GM12878 (cell line): ENCODE data around the gene SALL1. TPM values are rescaled to one million over a fixed set of nuclear protein-coding genes. Genes with fewer than 3 reads are reported as not detected.

ENCODE experiments used
- ATAC-seq: fragments of 200-7000 bp; cut with Tn5 transposase; 3 replicates; pipeline ENCODE4 v1.9.1; 2020; ENCODE audit warnings: mild to moderate bottlenecking, moderate library complexity
- BruUV-seq: library from RNA; stranded (reverse); fragments of 400-500 nt; replicated peaks from 2 replicates; lab custom pipeline; 2021; lab: Mats Ljungman, UMichigan
- CTCF ChIA-PET: fragments of 300-600 bp; sonication (Branson Sonifier 250); formaldehyde crosslinking; extraction: SDS; loops from one replicate; lab custom pipeline; 2021; ENCODE audit warnings: inconsistent platforms; lab: Yijun Ruan, JAX
- POLR2A ChIA-PET: fragments of 350-600 bp; formaldehyde crosslinking; extraction: SDS; loops from one replicate; lab custom pipeline; 2021; ENCODE audit warnings: inconsistent platforms; lab: Charles Lee
- RAD21 ChIA-PET: fragments of 300-600 bp; sonication (Branson Sonifier 250); formaldehyde crosslinking; loops from one replicate; lab custom pipeline; 2023; ENCODE audit warnings: antibody characterized with exemption; ENCODE audit not compliant: unreplicated experiment; lab: Charles Lee
- SMC1A ChIA-PET: fragments of 300-600 bp; sonication (Branson Sonifier 250); formaldehyde crosslinking; loops from one replicate; lab custom pipeline; 2023; ENCODE audit not compliant: unreplicated experiment, uncharacterized antibody; lab: Charles Lee
- DNase-seq: peaks from one replicate; pipeline ENCODE4 v3.0.0-alpha.2; 2011; ENCODE audit warnings: low read depth, low spot score
- FAIRE-seq: peaks from 3 replicates; lab custom pipeline; 2011; peaks lifted over from hg19 to GRCh38; lab: Jason Lieb, UNC
- H2AFZ ChIP-seq: 2 replicates; pipeline ENCODE4 v1.6.0; 2011; ENCODE audit warnings: low read depth, low read length, control low read depth; ENCODE audit not compliant: control insufficient read depth
- H3K27ac ChIP-seq: 2 replicates; pipeline ENCODE4 v1.5.1; 2011; ENCODE audit warnings: control low read depth; ENCODE audit not compliant: control insufficient read depth, insufficient read depth
- H3K27me3 ChIP-seq, 2 experiments: replicated peaks in 1 of 2; 2 replicates each; pipeline versions ENCODE4 v1.6.0 to v1.6.1; 2011; ENCODE audit warnings: low read length in 1 of 2; ENCODE audit not compliant: control insufficient read depth in 2 of 2, insufficient read depth in 2 of 2
- H3K36me3 ChIP-seq, 2 experiments: 2 replicates each; pipeline ENCODE4 v1.5.1; 2011; ENCODE audit warnings: low read length in 1 of 2; ENCODE audit not compliant: control insufficient read depth in 2 of 2, insufficient read depth in 2 of 2
- H3K4me1 ChIP-seq: 2 replicates; pipeline ENCODE4 v1.6.1; 2011; ENCODE audit warnings: mild to moderate bottlenecking, low read length, moderate library complexity, mixed read lengths; ENCODE audit not compliant: control insufficient read depth, insufficient read depth
- H3K4me2 ChIP-seq: 2 replicates; pipeline ENCODE4 v1.6.0; 2011; ENCODE audit warnings: control low read depth; ENCODE audit not compliant: control insufficient read depth, insufficient read depth
- H3K4me3 ChIP-seq: fragments of 200-600 bp; sonication (generic); 2 replicates; pipeline ENCODE4 v1.5.1; 2016
- H3K79me2 ChIP-seq: 2 replicates; pipeline ENCODE4 v1.6.0; 2011; ENCODE audit warnings: low read length; ENCODE audit not compliant: control insufficient read depth, insufficient read depth
- H3K9ac ChIP-seq: 2 replicates; pipeline ENCODE4 v1.8.0; 2011; ENCODE audit warnings: low read length, control low read depth, mixed read lengths; ENCODE audit not compliant: control insufficient read depth, insufficient read depth
- H3K9me3 ChIP-seq: replicated peaks from 3 replicates; pipeline ENCODE4 v1.5.1; 2011; ENCODE audit warnings: mild to moderate bottlenecking, low read length; ENCODE audit not compliant: control insufficient read depth, insufficient read depth
- H4K20me1 ChIP-seq: 2 replicates; pipeline ENCODE4 v1.6.0; 2011; ENCODE audit not compliant: control insufficient read depth, insufficient read depth
- ATF2 ChIP-seq: IDR thresholded peaks from 2 replicates; pipeline ENCODE4 v1.6.1; 2012; ENCODE audit warnings: low read length, inconsistent platforms
- BCL11A ChIP-seq: IDR thresholded peaks from 2 replicates; pipeline ENCODE4 v1.6.1; 2011; ENCODE audit warnings: low read depth, low read length
- CTCF ChIP-seq, 3 experiments: IDR thresholded peaks in 2 of 3; conservative IDR thresholded peaks in 1 of 3; 2 replicates each; pipeline ENCODE4 v1.5.1; 2011; ENCODE audit warnings: low read depth in 3 of 3, low read length in 3 of 3, mild to moderate bottlenecking in 3 of 3, control low read depth in 2 of 3, moderate library complexity in 2 of 3, inconsistent platforms in 1 of 3, mixed read lengths in 1 of 3; ENCODE audit not compliant: control insufficient read depth in 2 of 3, insufficient read depth in 1 of 3; ENCODE audit errors: extremely low read depth in 1 of 3
- ESRRA ChIP-seq: IDR thresholded peaks from 2 replicates; pipeline ENCODE4 v1.6.1; 2012; ENCODE audit warnings: mild to moderate bottlenecking, low read length, improper control_type of control experiment
- FOXM1 ChIP-seq: IDR thresholded peaks from 2 replicates; pipeline ENCODE4 v1.6.1; 2012; ENCODE audit warnings: low read depth, mild to moderate bottlenecking, inconsistent platforms, low read length, moderate library complexity
- GATAD2B ChIP-seq: fragments of 450-650 bp; conservative IDR thresholded peaks from 2 replicates; pipeline ENCODE4 v1.6.1; 2017; ENCODE audit warnings: low read depth, mild to moderate bottlenecking, moderate library complexity
- IKZF2 ChIP-seq, 2 experiments: fragments of 450-650 bp; IDR thresholded peaks; 2 replicates each; pipeline ENCODE4 v1.6.1; 2017; ENCODE audit warnings: mild to moderate bottlenecking in 2 of 2, moderate library complexity in 2 of 2
- LARP7 ChIP-seq: fragments of 450-650 bp; IDR thresholded peaks from 2 replicates; pipeline ENCODE4 v1.6.1; 2017; ENCODE audit warnings: mild to moderate bottlenecking
- NBN ChIP-seq: fragments of 450-650 bp; IDR thresholded peaks from 2 replicates; pipeline ENCODE4 v1.6.1; 2016
- RFX5 ChIP-seq: IDR thresholded peaks from 2 replicates; pipeline ENCODE4 v1.6.1; 2011; ENCODE audit warnings: low read depth, low read length, improper control_type of control experiment
- RUNX3 ChIP-seq: IDR thresholded peaks from 2 replicates; pipeline ENCODE4 v1.6.1; 2012; ENCODE audit warnings: low read length, inconsistent platforms
- SIX5 ChIP-seq: IDR thresholded peaks from 2 replicates; pipeline ENCODE4 v1.6.1; 2011; ENCODE audit warnings: mild to moderate bottlenecking, low read depth, low read length, moderate library complexity; ENCODE audit not compliant: severe bottlenecking
- SREBF1 ChIP-seq: IDR thresholded peaks from 2 replicates; pipeline ENCODE4 v1.6.1; 2012; ENCODE audit warnings: mild to moderate bottlenecking, low read length
- TCF12 ChIP-seq: IDR thresholded peaks from 2 replicates; pipeline ENCODE4 v1.6.1; 2011; ENCODE audit warnings: low read depth, mild to moderate bottlenecking, low read length
- ZBTB4 ChIP-seq: fragments of 450-650 bp; formaldehyde crosslinking; IDR thresholded peaks from 2 replicates; pipeline ENCODE4 v1.4.0; 2022; ENCODE audit warnings: mild to moderate bottlenecking, moderate library complexity
- WGBS: methylation state at CpG from one replicate; pipeline ENCODE4 v1.1.6; 2016; ENCODE audit warnings: low lambda C conversion rate; ENCODE audit not compliant: insufficient replicate concordance, insufficient coverage; ENCODE audit errors: missing lambda C conversion rate; 5-methylcytosine and 5-hydroxymethylcytosine counted together
- in situ Hi-C: fragments of 300-500 bp; cut with MboI; formaldehyde crosslinking; loops from 9 replicates; pipeline ENCODE4 v1.14.3; 2018; ENCODE audit warnings: mixed read lengths
- intact Hi-C: fragments of 100-400 bp; cut with micrococcal nuclease; formaldehyde crosslinking; loops from one replicate; pipeline ENCODE4 v1.14.2; 2022; ENCODE audit not compliant: unreplicated experiment
- polyA plus RNA-seq, 11 experiments: library from polyadenylated mRNA; depleted of rRNA in 4 of 11; unstranded in 6 of 11; stranded (reverse) in 5 of 11; fragments of >200 nt; fragmentation: Nextera tagmentation in 4 of 11; fragmentation: Illumina TruSeq in 1 of 11; extraction: Ambion mirVana in 4 of 11; extraction: Trizol in 1 of 11; gene quantifications; 1 replicate in 1 of 11; 2 replicates in 10 of 11; pipeline versions ENCODE4 v1.2.1 to v1.2.3, GENCODE V29; 2011 to 2016; ENCODE audit warnings: inconsistent platforms in 2 of 11, missing spikeins in 2 of 11, low read depth in 1 of 11
- total RNA-seq, 4 experiments: library from RNA; depleted of rRNA in 3 of 4; stranded (reverse); fragments of >200 nt in 3 of 4; fragmentation: Illumina TruSeq in 1 of 4; extraction: Trizol in 1 of 4; gene quantifications; 2 replicates each; pipeline versions ENCODE4 v1.2.1 to v1.2.3, GENCODE V29; 2013 to 2021
- TF ChIP-seq, protein P1 (sequence below): fragments of 450-650 bp; IDR thresholded peaks from 2 replicates; pipeline ENCODE4 v1.6.1; 2014; ENCODE audit warnings: mild to moderate bottlenecking

The SALL1 gene
- total and polyA plus RNA-seq, 10 of the 15 experiments (the other 5 are each of a cell fraction or from before 2014, with no cell fraction given), result 0.01 to 0.08 (median 0.03) TPM; not detected in 6

DNA sequence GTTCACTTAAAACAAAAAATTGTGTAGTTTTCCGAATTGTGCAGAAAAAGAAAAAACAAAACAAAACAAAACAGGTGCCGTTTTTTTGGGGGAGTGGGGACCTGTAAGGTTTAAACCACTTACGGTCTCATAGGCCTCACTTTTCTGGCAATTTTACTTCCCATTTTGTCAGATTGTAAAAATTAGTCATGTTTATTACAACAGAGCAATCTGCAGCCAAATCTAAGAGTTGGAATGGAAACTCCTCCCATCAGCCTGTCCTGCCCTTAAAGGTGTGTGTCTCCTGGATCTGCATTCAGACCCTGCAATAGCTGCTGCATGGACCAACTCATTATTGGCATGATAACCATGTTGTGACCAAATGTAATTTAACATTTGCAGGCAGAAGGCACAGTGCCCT lies 8.2 kb upstream of the SALL1 start:
- WGBS, result 7% methylated on average over 3 of the region's 3 CpGs
- ATAC-seq (no peak), FAIRE-seq (no peak), DNase-seq (no peak)
- ChIA-PET POLR2A (no interaction called here), RAD21 (no interaction called here), SMC1A (no interaction called here), CTCF (no interaction called here)
- in situ Hi-C loops (no loop called here), intact Hi-C loops (no loop called here)
- peaks cover 2 to 6% of the 10 kb centered on the region in 2 experiments; a peak in 1 of 4 replicates for H3K27me3 ChIP-seq
- H3K36me3 ChIP-seq, result no peaks in the 10 kb centered on the region
- no peaks in the 10 kb centered on the region for H3K79me2 ChIP-seq
- no peaks in the 10 kb centered on the region for H4K20me1 ChIP-seq
- no peak overlapping the region for H3K27ac ChIP-seq
- H3K4me2 ChIP-seq, result no peak overlapping the region
- no peaks in the 10 kb centered on the region for H3K4me1 ChIP-seq
- no peak overlapping the region for H3K9ac ChIP-seq
- BruUV-seq, result no TSS peak
- H3K4me3 ChIP-seq, result no peak overlapping the region
- H3K9me3 ChIP-seq, result no peaks in the 10 kb centered on the region; the same call in 2 of the 3 replicates
- no peak overlapping the region for H2AFZ ChIP-seq
- TF ChIP-seq ESRRA (no peak), BCL11A (no peak), IKZF2 (IDR thresholded peaks at IDR 0.05) (no peak), ATF2 (no peak), LARP7 (no peak), NBN (no peak), TCF12 (no peak), SIX5 (no peak), RFX5 (no peak), SREBF1 (no peak), GATAD2B (no peak), FOXM1 (no peak), RUNX3 (no peak), CTCF (IDR thresholded peaks at IDR 0.05 in 2 of 3, conservative IDR thresholded peaks at IDR 0.05 in 1 of 3; ENCODE audit: control insufficient read depth in 2 of 3, extremely low read depth in 1 of 3, insufficient read depth in 1 of 3, low read depth in 3 of 3, low read length in 3 of 3) (no peak), ZBTB4 (no peak)
- TF ChIP-seq, protein P1, sequence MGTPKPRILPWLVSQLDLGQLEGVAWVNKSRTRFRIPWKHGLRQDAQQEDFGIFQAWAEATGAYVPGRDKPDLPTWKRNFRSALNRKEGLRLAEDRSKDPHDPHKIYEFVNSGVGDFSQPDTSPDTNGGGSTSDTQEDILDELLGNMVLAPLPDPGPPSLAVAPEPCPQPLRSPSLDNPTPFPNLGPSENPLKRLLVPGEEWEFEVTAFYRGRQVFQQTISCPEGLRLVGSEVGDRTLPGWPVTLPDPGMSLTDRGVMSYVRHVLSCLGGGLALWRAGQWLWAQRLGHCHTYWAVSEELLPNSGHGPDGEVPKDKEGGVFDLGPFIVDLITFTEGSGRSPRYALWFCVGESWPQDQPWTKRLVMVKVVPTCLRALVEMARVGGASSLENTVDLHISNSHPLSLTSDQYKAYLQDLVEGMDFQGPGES, result no peak
